CD4-positive, alpha-beta T cell treated with Interleukin-1 beta for 1 hour (primary cell): ENCODE measurements around the gene ZNF124.

Experiments used
- DNase-seq, 2 donors: peaks; one replicate each; pipeline ENCODE4 v3.0.0-alpha.2; 2020 to 2022

ZNF124 gene

DNA sequence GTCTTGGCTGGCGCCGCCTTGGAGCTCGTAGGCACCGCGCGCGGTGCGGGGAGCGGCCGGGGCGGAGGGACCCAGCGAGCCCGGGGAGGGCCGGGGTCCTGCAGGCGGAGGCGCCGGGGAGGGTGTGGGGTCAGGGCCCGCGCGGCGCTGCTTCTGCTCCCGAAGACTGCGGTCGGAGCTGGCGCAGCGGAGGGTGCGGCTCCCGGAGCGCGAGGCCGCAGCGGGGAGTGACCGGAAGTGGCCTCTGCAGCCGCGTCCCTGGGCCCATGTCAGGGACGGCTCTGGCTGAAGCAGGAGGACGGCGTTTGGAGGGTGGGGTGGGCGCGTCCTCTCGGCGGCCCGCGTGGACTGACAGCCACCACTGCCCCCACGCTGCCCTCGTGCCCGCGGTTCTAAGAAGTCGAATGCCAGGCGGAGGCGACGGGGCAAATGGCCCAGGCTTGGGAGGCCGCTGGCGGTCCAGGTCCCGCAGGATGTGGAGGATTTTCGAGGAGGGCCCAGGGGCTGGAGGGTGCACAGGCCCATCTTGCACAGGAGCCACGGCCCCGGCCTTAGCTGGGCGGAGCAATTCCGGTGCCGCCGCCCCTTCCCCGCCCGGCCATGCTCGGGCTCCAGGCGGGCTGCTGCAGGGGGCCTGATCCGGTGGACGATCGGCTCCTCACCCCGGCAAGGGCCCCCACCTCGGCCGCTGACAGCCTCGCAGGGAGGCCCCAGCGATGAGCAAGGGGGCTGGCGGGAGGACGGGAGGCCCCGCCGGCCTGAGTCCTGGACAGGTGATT lies 59.9 kb downstream of the ZNF124 start:
- DNase-seq: no peak

- no peak for DNase-seq
Measured at GRCh38 chr1:247111259-247111699, 60.5 kb downstream of the ZNF124 start.

DNA sequence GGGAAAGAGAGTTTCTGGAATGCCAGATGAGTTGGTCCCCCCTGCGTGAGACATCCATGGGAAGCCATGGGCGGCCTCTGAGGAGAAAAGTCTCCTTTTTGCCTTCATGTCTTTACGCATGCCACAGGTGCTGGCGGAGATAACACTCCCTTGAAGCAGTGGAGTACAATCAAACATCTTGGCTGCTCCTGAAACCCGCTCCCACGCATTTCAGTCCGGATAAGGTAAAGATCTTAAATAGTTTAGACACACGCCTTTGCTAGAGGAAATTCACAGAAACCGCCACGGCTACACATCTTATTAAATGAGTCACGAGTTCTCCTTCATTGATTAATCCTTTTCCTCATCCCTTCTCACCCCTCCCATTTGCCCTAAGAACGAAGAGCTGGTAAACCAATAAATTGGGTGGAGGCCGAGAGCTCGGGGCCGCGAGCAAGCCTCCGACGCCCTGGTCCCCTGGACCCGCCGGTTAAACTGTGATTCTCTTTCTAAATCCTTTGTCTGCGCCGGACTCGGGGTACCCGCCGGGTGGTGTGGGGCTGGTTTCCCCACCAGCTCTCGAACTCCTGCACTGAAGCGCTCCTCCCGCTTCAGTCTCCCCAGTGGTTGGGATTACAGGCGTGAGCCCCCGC lies 61.1 kb downstream of the ZNF124 start:
- peak in 1 of 2 donors; percentile 9 for DNase-seq

DNA sequence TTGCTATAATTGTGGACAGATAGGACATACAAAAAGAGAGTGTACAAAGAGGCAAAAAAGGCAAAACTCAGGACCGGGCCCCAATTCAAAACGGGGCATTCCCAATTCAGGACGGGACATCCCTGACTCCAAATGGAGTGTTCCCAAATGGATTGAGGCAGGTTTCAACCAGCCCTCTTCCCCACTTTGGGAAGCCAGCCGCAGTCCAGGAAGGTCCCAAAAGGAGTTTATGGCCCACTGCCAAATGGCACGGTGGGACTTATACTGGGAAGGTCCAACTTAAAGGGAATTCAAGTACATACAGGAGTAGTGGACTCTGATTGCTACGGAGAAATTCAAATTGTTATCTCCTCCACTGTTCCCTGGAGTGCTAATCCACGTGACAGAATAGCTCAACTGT lies 64.1 kb downstream of the ZNF124 start:
- no peak for DNase-seq

GRCh38 chr1:247105966-247106365 lies 65.9 kb downstream of the ZNF124 start:
- DNase-seq: no peak
